Caco-2 (cell line): Measurements from ENCODE around the gene TULP1. TPM values are rescaled to one million over a fixed set of nuclear protein-coding genes. Genes with fewer than 3 reads are reported as not detected.

Experiments
- BruUV-seq: library from RNA; stranded (reverse); fragments of 400-500 nt; replicated peaks from 2 replicates; lab custom pipeline; 2021; lab: Mats Ljungman, UMichigan
- CTCF ChIA-PET: fragments of 300-600 bp; sonication (Branson Sonifier 250); formaldehyde crosslinking; loops from one replicate; lab custom pipeline; 2022; ENCODE audit warnings: antibody characterized with exemption; lab: Charles Lee
- POLR2A ChIA-PET: fragments of 300-600 bp; sonication (Branson Sonifier 250); formaldehyde crosslinking; loops from one replicate; lab custom pipeline; 2022; ENCODE audit warnings: antibody characterized with exemption; lab: Charles Lee
- DNase-seq, 2 experiments: peaks; one replicate each; pipeline versions ENCODE4 v3.0.0 to v3.0.0-alpha.2; 2020 to 2022
- H3K27me3 ChIP-seq: replicated peaks from 2 replicates; pipeline ENCODE4 v1.6.0; 2011; ENCODE audit warnings: low read length; ENCODE audit not compliant: control insufficient read depth, insufficient read depth
- H3K36me3 ChIP-seq: 2 replicates; pipeline ENCODE4 v1.5.1; 2011; ENCODE audit warnings: low read length; ENCODE audit not compliant: control insufficient read depth, insufficient read depth
- H3K4me1 ChIP-seq: fragments of 250-450 bp; sonication (Bioruptor Pico); 2 replicates; pipeline ENCODE4 v1.5.1; 2020; ENCODE audit warnings: mild to moderate bottlenecking
- H3K4me3 ChIP-seq: 2 replicates; pipeline ENCODE4 v1.5.1; 2011; ENCODE audit warnings: low read depth, mild to moderate bottlenecking, control low read depth, low read length
- H3K9me3 ChIP-seq: fragments of 250-450 bp; sonication (Bioruptor Pico); 2 replicates; pipeline ENCODE4 v1.5.1; 2020; ENCODE audit warnings: mild to moderate bottlenecking, moderate library complexity
- H3K27ac Mint-ChIP-seq: one replicate; pipeline ENCODE4 v1.8.0; 2022; ENCODE audit warnings: mixed read lengths; ENCODE audit not compliant: unreplicated experiment
- H3K27me3 Mint-ChIP-seq: one replicate; pipeline ENCODE4 v1.8.0; 2022; ENCODE audit warnings: mixed read lengths; ENCODE audit not compliant: insufficient read depth, unreplicated experiment
- H3K36me3 Mint-ChIP-seq: one replicate; pipeline ENCODE4 v1.8.0; 2022; ENCODE audit warnings: mild to moderate bottlenecking, mixed read lengths; ENCODE audit not compliant: insufficient read depth, unreplicated experiment
- H3K4me1 Mint-ChIP-seq: one replicate; pipeline ENCODE4 v1.8.0; 2022; ENCODE audit warnings: low read depth, mixed read lengths; ENCODE audit not compliant: unreplicated experiment
- H3K4me3 Mint-ChIP-seq: one replicate; pipeline ENCODE4 v1.8.0; 2022; ENCODE audit warnings: mild to moderate bottlenecking, moderate library complexity, mixed read lengths; ENCODE audit not compliant: unreplicated experiment
- H3K9me3 Mint-ChIP-seq: one replicate; pipeline ENCODE4 v1.8.0; 2022; ENCODE audit warnings: mixed read lengths; ENCODE audit not compliant: unreplicated experiment
- CTCF ChIP-seq, 2 experiments: fragments of 200-600 bp in 1 of 2; IDR thresholded peaks; 1 replicate in 1 of 2; 2 replicates in 1 of 2; pipeline versions ENCODE4 v1.5.1 to v1.8.0; 2011 to 2022; ENCODE audit warnings: antibody characterized with exemption in 1 of 2, control low read depth in 1 of 2, inconsistent platforms in 1 of 2, low read depth in 1 of 2, low read length in 1 of 2, mild to moderate bottlenecking in 1 of 2, moderate library complexity in 1 of 2; ENCODE audit not compliant: insufficient read depth in 1 of 2, severe bottlenecking in 1 of 2, unreplicated experiment in 1 of 2
- intact Hi-C: fragments of 100-400 bp; cut with micrococcal nuclease; formaldehyde crosslinking; loops from one replicate; pipeline ENCODE4 v1.10.0; 2022; ENCODE audit not compliant: unreplicated experiment
- total RNA-seq: library from RNA; stranded (reverse); gene quantifications from 2 replicates; pipeline ENCODE4 v1.2.3, GENCODE V29; 2022

TULP1 gene
- total RNA-seq, 1 experiment from 2014 or later, result not detected

DNA sequence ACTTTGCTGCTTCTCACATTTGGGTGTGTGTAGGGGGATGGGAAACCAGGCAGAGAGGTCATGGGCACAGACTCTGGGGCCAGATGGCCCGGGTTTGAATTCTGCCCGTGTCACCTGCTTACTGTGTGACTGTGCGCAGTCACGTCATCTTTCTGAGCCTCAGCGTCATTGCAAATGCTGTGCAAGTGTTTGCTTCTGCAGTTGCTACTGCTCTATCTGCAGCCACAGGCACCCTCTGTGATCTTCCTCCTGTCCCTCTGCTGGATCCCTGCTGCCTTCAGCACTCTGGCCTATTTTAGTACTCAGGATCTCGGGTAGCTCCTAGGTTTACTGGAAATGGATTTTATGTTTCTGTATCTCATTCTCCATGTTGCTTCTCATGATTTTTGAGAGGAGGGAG is 40.6 kb upstream of the TULP1 start:
- H3K27ac Mint-ChIP-seq, result no peak overlapping the region
- no TSS peak for BruUV-seq
- H3K4me1 ChIP-seq, result no peaks in the 10 kb centered on the region
- H3K9me3 ChIP-seq, result peaks cover 10% of the 10 kb centered on the region
- no peak for DNase-seq
- no peaks in the 10 kb centered on the region for H3K27me3 Mint-ChIP-seq
- TF ChIP-seq CTCF (IDR thresholded peaks at IDR 0.05; ENCODE audit: insufficient read depth in 1 of 2, low read depth in 1 of 2, low read length in 1 of 2, severe bottlenecking in 1 of 2, unreplicated experiment in 1 of 2), result no peak
- no peak overlapping the region for H3K4me3 Mint-ChIP-seq
- intact Hi-C loops, result no loop called here
- no peak overlapping the region for H3K4me3 ChIP-seq
- peaks cover 20% of the 10 kb centered on the region for H3K9me3 Mint-ChIP-seq
- H3K36me3 Mint-ChIP-seq, result no peaks in the 10 kb centered on the region
- no peaks in the 10 kb centered on the region for H3K4me1 Mint-ChIP-seq
- ChIA-PET CTCF (no interaction called here), POLR2A (no interaction called here)
- H3K36me3 ChIP-seq, result no peaks in the 10 kb centered on the region
- no peaks in the 10 kb centered on the region for H3K27me3 ChIP-seq

DNA sequence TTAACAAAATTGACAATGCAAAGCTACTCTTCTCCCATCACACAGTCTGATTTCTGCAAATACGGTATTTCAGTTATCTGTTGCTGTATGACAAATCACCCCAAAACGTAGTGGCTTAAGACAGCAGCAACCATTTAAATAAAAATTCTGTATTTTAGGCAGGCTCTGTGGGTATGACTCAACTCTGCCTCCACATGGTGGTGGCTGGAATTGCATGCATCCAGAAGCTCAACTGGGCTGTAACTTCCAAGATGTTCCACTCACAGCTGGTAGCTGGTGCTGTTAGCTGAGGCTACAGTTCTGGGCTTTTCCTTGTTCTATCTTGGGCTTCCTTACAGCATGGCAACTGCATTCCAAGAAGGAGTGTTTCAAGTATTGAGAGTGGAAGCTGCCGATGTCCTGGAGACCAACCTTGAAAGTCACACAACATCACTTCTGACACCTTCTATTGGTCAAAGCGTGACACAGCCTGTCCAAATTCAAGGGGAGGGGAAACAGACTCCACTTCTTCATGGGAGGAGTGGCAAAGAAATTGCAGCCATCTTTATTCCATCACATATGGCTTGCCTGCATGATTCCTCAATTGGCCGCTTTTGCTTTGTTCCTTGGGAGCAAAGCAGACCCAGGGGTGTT is 39.7 kb upstream of the TULP1 start:
- no peaks in the 10 kb centered on the region for H3K36me3 Mint-ChIP-seq
- H3K4me1 ChIP-seq, result no peaks in the 10 kb centered on the region
- intact Hi-C loops, result no loop called here
- no peak overlapping the region for H3K4me3 ChIP-seq
- H3K9me3 ChIP-seq, result peaks cover 10% of the 10 kb centered on the region
- DNase-seq, result peak in 1 of 2 experiments; percentile 39
- H3K27ac Mint-ChIP-seq, result no peak overlapping the region
- H3K4me3 Mint-ChIP-seq, result no peak overlapping the region
- no peaks in the 10 kb centered on the region for H3K36me3 ChIP-seq
- CTCF ChIA-PET, result interaction anchor here (0.6 to 1.4 kb wide), 4 partner anchors 9 to 51 kb away, joined by 3 to 10 read pairs (median 5); no protein-coding TSS in a partner anchor
- peak; percentile 72 to 83 for TF ChIP-seq CTCF (IDR thresholded peaks at IDR 0.05; ENCODE audit: insufficient read depth in 1 of 2, low read depth in 1 of 2, low read length in 1 of 2, severe bottlenecking in 1 of 2, unreplicated experiment in 1 of 2)
- H3K27me3 ChIP-seq, result no peaks in the 10 kb centered on the region
- H3K4me1 Mint-ChIP-seq, result peaks cover 8% of the 10 kb centered on the region
- H3K27me3 Mint-ChIP-seq, result no peaks in the 10 kb centered on the region
- POLR2A ChIA-PET, result no interaction called here
- BruUV-seq, result no TSS peak
- peaks cover 20% of the 10 kb centered on the region for H3K9me3 Mint-ChIP-seq

- no peaks in the 10 kb centered on the region for H3K36me3 ChIP-seq
- no peaks in the 10 kb centered on the region for H3K27me3 Mint-ChIP-seq
- POLR2A ChIA-PET, result no interaction called here
- no peak overlapping the region for H3K4me3 ChIP-seq
- intact Hi-C loops, result no loop called here
- no peak overlapping the region for H3K27ac Mint-ChIP-seq
- CTCF ChIA-PET, result no interaction called here
- TF ChIP-seq CTCF (IDR thresholded peaks at IDR 0.05; ENCODE audit: insufficient read depth in 1 of 2, low read depth in 1 of 2, low read length in 1 of 2, severe bottlenecking in 1 of 2, unreplicated experiment in 1 of 2), result no peak
- peaks cover 20% of the 10 kb centered on the region for H3K9me3 Mint-ChIP-seq
- no peaks in the 10 kb centered on the region for H3K36me3 Mint-ChIP-seq
- peaks cover 10% of the 10 kb centered on the region for H3K4me1 Mint-ChIP-seq
- no peaks in the 10 kb centered on the region for H3K27me3 ChIP-seq
- no TSS peak for BruUV-seq
- H3K9me3 ChIP-seq, result peaks cover 10% of the 10 kb centered on the region
- no peaks in the 10 kb centered on the region; the same call in 1 of the 2 replicates for H3K4me1 ChIP-seq
- H3K4me3 Mint-ChIP-seq, result no peak overlapping the region
- DNase-seq, result no peak
Observed at GRCh38 chr6:35550437-35550836, 37.7 kb upstream of the TULP1 start.
